K562 (cell line): Measurements from ENCODE around the gene ZBTB42. TPM values are rescaled to one million over a fixed set of nuclear protein-coding genes. Genes with fewer than 3 reads are reported as not detected.
A peak's percentile ranks its signal among the peaks of the same experiment; 100 is the strongest.

Experiments used
- ATAC-seq: fragments of 200-7000 bp; cut with Tn5 transposase; 3 replicates; pipeline ENCODE4 v1.9.1; 2020; ENCODE audit warnings: moderate library complexity
- BruUV-seq: library from RNA; stranded (reverse); fragments of 400-500 nt; replicated peaks from 2 replicates; lab custom pipeline; 2021; lab: Mats Ljungman, UMichigan
- CTCF ChIA-PET: fragments of 300-600 bp; formaldehyde crosslinking; extraction: SDS; loops from one replicate; lab custom pipeline; 2021; ENCODE audit warnings: low intra/inter-chr PET ratio; lab: Yijun Ruan, JAX
- POLR2A ChIA-PET: fragments of 300-600, 350-650 bp; sonication (Branson Sonifier 250); formaldehyde crosslinking; extraction: SDS; loops from one replicate; lab custom pipeline; 2021; ENCODE audit warnings: antibody characterized with exemption, inconsistent platforms; lab: Yijun Ruan, JAX
- DNase-seq, 4 experiments: peaks; one replicate each; pipeline versions ENCODE4 v3.0.0 to v3.0.0-alpha.2; 2011 to 2018; ENCODE audit warnings: low spot score in 3 of 4, mixed read lengths in 3 of 4; ENCODE audit errors: extremely low read depth in 1 of 4
- FAIRE-seq: peaks from 2 replicates; lab custom pipeline; 2011; peaks lifted over from hg19 to GRCh38; lab: Jason Lieb, UNC
- H2AFZ ChIP-seq: 2 replicates; pipeline ENCODE4 v1.6.0; 2011; ENCODE audit warnings: low read depth, low read length, control low read depth, inconsistent platforms
- H3K27ac ChIP-seq: fragments of 200-600 bp; 3 replicates; pipeline ENCODE4 v1.8.0; 2011; ENCODE audit warnings: low read depth, mild to moderate bottlenecking, control low read depth, inconsistent platforms, low read length, moderate library complexity, mixed read lengths; ENCODE audit errors: extremely low read depth
- H3K27me3 ChIP-seq, 2 experiments: fragments of 300-600 bp in 1 of 2; 2 replicates in 1 of 2; 3 replicates in 1 of 2; pipeline versions ENCODE4 v1.6.0 to v1.8.0; 2011; ENCODE audit warnings: inconsistent platforms in 2 of 2, low read length in 2 of 2, mild to moderate bottlenecking in 1 of 2, mixed read lengths in 1 of 2, moderate library complexity in 1 of 2; ENCODE audit not compliant: control insufficient read depth in 2 of 2, insufficient read depth in 2 of 2
- H3K36me3 ChIP-seq: fragments of 300-600 bp; 3 replicates; pipeline ENCODE4 v1.8.0; 2011; ENCODE audit warnings: mild to moderate bottlenecking, low read length, inconsistent platforms; ENCODE audit not compliant: control insufficient read depth, insufficient read depth
- H3K4me1 ChIP-seq, 2 experiments: fragments of 200-600 bp in 1 of 2; replicated peaks in 1 of 2; 2 replicates in 1 of 2; 3 replicates in 1 of 2; pipeline versions ENCODE4 v1.5.1 to v1.8.0; 2011; ENCODE audit warnings: inconsistent platforms in 2 of 2, low read length in 2 of 2, mild to moderate bottlenecking in 1 of 2, mixed read lengths in 1 of 2, moderate library complexity in 1 of 2; ENCODE audit not compliant: control insufficient read depth in 2 of 2, insufficient read depth in 2 of 2
- H3K4me2 ChIP-seq: 2 replicates; pipeline ENCODE4 v1.6.1; 2011; ENCODE audit warnings: low read length, control low read depth, inconsistent platforms, mixed read lengths; ENCODE audit not compliant: insufficient read depth
- H3K4me3 ChIP-seq: fragments of 200-600 bp; sonication (generic), shearing (Covaris generic); 2 replicates; pipeline ENCODE4 v1.5.1; 2016; ENCODE audit warnings: control low read depth, inconsistent platforms
- H3K79me2 ChIP-seq: fragments of 200-600 bp; 3 replicates; pipeline ENCODE4 v1.8.0; 2011; ENCODE audit warnings: low read length, inconsistent platforms; ENCODE audit not compliant: control insufficient read depth, insufficient read depth
- H3K9ac ChIP-seq, 2 experiments: 2 replicates each; pipeline versions ENCODE4 v1.6.0 to v1.6.1; 2011; ENCODE audit warnings: low read depth in 2 of 2, low read length in 2 of 2, control low read depth in 1 of 2, inconsistent platforms in 1 of 2, mild to moderate bottlenecking in 1 of 2, mixed read lengths in 1 of 2; ENCODE audit not compliant: insufficient read depth in 1 of 2
- H3K9me1 ChIP-seq: one replicate; pipeline ENCODE4 v1.6.0; 2011; ENCODE audit warnings: inconsistent platforms, mild to moderate bottlenecking, low read length, moderate library complexity; ENCODE audit not compliant: control insufficient read depth, insufficient read depth
- H3K9me3 ChIP-seq: replicated peaks from 2 replicates; pipeline ENCODE4 v1.5.1; 2011; ENCODE audit warnings: low read depth, low read length, inconsistent platforms; ENCODE audit not compliant: control insufficient read depth, insufficient read depth
- H4K20me1 ChIP-seq: replicated peaks from 2 replicates; pipeline ENCODE4 v1.6.1; 2011; ENCODE audit warnings: low read length, inconsistent platforms, mixed read lengths; ENCODE audit not compliant: control insufficient read depth, insufficient read depth
- FOXK1 ChIP-seq: sonication (generic); formaldehyde crosslinking; IDR thresholded peaks from 2 replicates; pipeline ENCODE4 v1.8.0; 2022; ENCODE audit warnings: missing genetic modification reagents, mild to moderate bottlenecking, borderline replicate concordance
- KAT8 ChIP-seq: fragments of 450-650 bp; IDR thresholded peaks from 2 replicates; pipeline ENCODE4 v1.6.1; 2016; ENCODE audit warnings: low read depth, mild to moderate bottlenecking
- NFYB ChIP-seq: IDR thresholded peaks from 2 replicates; pipeline ENCODE4 v1.6.1; 2011; ENCODE audit warnings: mild to moderate bottlenecking, moderate library complexity; ENCODE audit not compliant: insufficient read length; ENCODE audit errors: extremely low read depth
- RBFOX2 ChIP-seq: fragments of 200-400 bp; formaldehyde crosslinking; IDR thresholded peaks from 2 replicates; pipeline ENCODE4 v1.6.1; 2017; ENCODE audit warnings: low read depth, mild to moderate bottlenecking, low read length, moderate library complexity
- SPI1 ChIP-seq: IDR thresholded peaks from 2 replicates; pipeline ENCODE4 v1.6.1; 2011; ENCODE audit warnings: low read depth, low read length, control low read depth, borderline replicate concordance
- TSC22D4 ChIP-seq: fragments of 450-650 bp; IDR thresholded peaks from 2 replicates; pipeline ENCODE4 v1.6.1; 2016; ENCODE audit warnings: missing genetic modification characterization, missing biosample characterization, control low read depth
- WGBS: fragments of 100-300 bp; shearing (Covaris generic); methylation state at CpG from one replicate; pipeline ENCODE4 v1.1.6; 2016; ENCODE audit warnings: low coverage, mixed read lengths; ENCODE audit not compliant: insufficient coverage; ENCODE audit errors: missing lambda C conversion rate; 5-methylcytosine and 5-hydroxymethylcytosine counted together
- in situ Hi-C: fragments of 300-500 bp; cut with MboI; formaldehyde crosslinking; loops from 4 replicates; pipeline ENCODE4 v1.15.0; 2018; ENCODE audit warnings: inconsistent platforms, mixed read lengths
- intact Hi-C: fragments of 100-400 bp; cut with micrococcal nuclease; formaldehyde crosslinking; loops from 2 replicates; pipeline ENCODE4 v1.14.2; 2022
- polyA plus RNA-seq, 8 experiments: library from polyadenylated mRNA; depleted of rRNA in 4 of 8; stranded (reverse) in 5 of 8; unstranded in 3 of 8; fragments of >200 nt; fragmentation: Nextera tagmentation in 2 of 8; fragmentation: Illumina TruSeq in 1 of 8; extraction: Ambion mirVana in 2 of 8; extraction: Trizol in 1 of 8; gene quantifications; 2 replicates each; pipeline versions ENCODE4 v1.2.1 to v1.2.3, GENCODE V29; 2011 to 2014; ENCODE audit warnings: inconsistent platforms in 1 of 8, missing spikeins in 1 of 8
- total RNA-seq, 7 experiments: library from RNA; depleted of rRNA in 6 of 7; stranded (reverse); fragments of >200 nt in 6 of 7; fragmentation: Illumina TruSeq in 2 of 7; extraction: Trizol in 2 of 7; gene quantifications; 2 replicates each; pipeline versions ENCODE4 v1.2.1 to v1.2.3, GENCODE V29; 2011 to 2021; ENCODE audit warnings: low replicate concordance in 1 of 7

Gene ZBTB42
- total and polyA plus RNA-seq, 9 of the 15 experiments (the other 6 are each of a cell fraction or from before 2014, with no cell fraction given): 0.03 to 8.5 (median 2.4) TPM

DNA sequence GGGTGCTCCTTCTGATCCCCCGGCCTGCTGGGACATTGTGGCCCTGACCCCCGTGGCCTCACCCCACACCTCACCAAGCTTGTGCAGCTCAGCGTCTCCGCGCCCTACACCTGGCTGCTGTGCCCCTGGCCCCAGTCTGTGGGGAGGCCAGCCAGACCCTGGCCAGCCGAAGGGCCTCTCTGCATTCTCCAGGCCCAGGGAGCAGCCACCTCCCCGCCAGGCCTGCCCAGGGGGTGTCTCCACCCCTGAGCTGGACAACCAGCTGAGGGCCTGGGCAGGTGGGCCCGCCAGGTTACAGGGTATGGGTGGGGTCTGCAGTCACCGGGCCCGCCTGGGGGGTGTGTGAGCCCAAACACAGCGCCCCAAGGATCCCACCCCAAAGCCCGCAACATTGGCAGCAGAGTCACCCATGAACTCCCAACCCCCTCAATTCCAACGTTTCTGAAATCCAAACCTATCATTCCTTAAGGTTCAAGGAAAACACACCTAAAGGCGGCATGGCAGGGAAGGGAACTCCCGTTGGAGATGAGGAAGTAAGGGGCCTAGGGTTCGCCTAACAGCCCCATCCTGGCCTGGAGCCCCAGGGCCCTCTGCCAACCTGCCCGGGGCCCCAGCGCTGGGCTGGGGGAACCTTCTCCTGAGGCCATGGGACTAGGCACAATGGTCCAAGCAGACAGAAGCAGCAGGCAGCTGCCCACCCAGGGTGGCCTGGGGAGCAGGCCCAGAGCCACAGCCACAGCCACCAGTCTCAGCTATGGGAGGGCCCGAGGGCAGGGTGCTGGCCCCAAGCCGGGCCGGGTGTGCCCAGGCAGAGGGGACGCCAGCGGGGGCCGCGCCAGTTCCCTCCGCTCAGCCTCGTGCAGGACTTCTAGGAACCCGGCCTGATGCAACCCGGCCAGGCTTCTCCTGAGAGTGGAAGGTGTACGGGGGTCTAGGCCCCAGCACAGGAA lies 13.9 kb upstream of the ZBTB42 start:
- FAIRE-seq: no peak
- 85% methylated on average over 12 of the region's 30 CpGs for WGBS
- Histone ChIP-seq H2AFZ (no peak overlapping the region), H3K9me3 (no peaks in the 10 kb centered on the region), H3K9me1 (no peaks in the 10 kb centered on the region), H3K27ac (no peak overlapping the region), H3K4me1 (peaks cover 0 to 46% of the 10 kb centered on the region in 2 experiments; a peak in 2 of 5 replicates), H3K4me3 (no peak overlapping the region), H3K4me2 (no peak overlapping the region), H3K79me2 (peaks cover 20% of the 10 kb centered on the region), H3K36me3 (peaks cover 52% of the 10 kb centered on the region; the same call in 1 of the 3 replicates), H4K20me1 (no peaks in the 10 kb centered on the region; the same call in 1 of the 2 replicates), H3K9ac (no peak overlapping the region), H3K27me3 (no peaks in the 10 kb centered on the region)
- in situ Hi-C loops: no loop called here
- ChIA-PET CTCF (no interaction called here), POLR2A (interaction anchor here (0.6 to 1.1 kb wide), 3 partner anchors 8 to 1959 kb away, joined by 3 to 4 read pairs (median 4); no protein-coding TSS in a partner anchor)
- BruUV-seq: no TSS peak
- no peak for ATAC-seq
- no peak for DNase-seq
- intact Hi-C loops: no loop called here
- TF ChIP-seq FOXK1 (CRISPR knock-in tag): no peak
- TF ChIP-seq RBFOX2: peak; percentile 54

DNA sequence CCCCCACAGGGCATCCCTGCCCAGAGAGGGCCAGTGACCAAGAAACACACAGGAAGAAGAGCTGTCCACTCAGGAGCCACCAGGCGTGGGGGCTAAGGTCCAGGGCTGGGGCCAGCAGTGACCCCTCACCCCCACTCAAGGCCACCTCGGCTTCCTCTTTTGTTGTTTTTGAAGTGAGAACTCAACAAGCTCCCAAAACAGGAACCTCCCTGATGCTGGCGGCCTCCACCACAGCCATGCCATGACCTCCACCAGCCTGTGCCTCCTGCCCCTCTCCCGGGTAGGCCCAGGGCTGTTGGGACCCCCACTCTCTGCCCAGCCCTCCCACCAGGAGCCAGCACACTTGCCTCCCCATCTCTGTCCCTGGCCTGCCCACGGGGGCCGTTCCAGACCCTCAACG lies 13.2 kb upstream of the ZBTB42 start:
- Histone ChIP-seq H3K36me3 (peaks cover 58% of the 10 kb centered on the region; the same call in 1 of the 3 replicates), H3K9me1 (no peaks in the 10 kb centered on the region), H3K79me2 (peaks cover 28% of the 10 kb centered on the region), H3K4me3 (no peak overlapping the region), H3K27me3 (no peaks in the 10 kb centered on the region), H3K27ac (no peak overlapping the region), H2AFZ (no peak overlapping the region), H3K4me2 (no peak overlapping the region), H3K9ac (no peak overlapping the region; a peak in 1 of 4 replicates), H3K4me1 (peaks cover 0 to 53% of the 10 kb centered on the region in 2 experiments; a peak in 2 of 5 replicates), H4K20me1 (peaks cover under 1% of the 10 kb centered on the region; the same call in 1 of the 2 replicates), H3K9me3 (no peaks in the 10 kb centered on the region)
- in situ Hi-C loops (no loop called here), intact Hi-C loops (no loop called here)
- ATAC-seq (no peak), DNase-seq (no peak), FAIRE-seq (no peak)
- ChIA-PET CTCF (no interaction called here), POLR2A (interaction anchor here (0.6 kb wide), 1 partner anchor 37 kb away, joined by 4 read pairs; no protein-coding TSS in a partner anchor)
- no peak for TF ChIP-seq TSC22D4 (tag)
- TF ChIP-seq SPI1: peak; percentile 36; the same call in 1 of the 2 replicates
- no peak for TF ChIP-seq KAT8
- TF ChIP-seq NFYB: no peak
- no TSS peak for BruUV-seq
- 100% methylated on average over 3 of the region's 7 CpGs for WGBS
